OCI-LY7 (cell line): ENCODE measurements around the gene FSTL1.

ENCODE experiments used
- EZH2phosphoT487 ChIP-seq: fragments of 200-600 bp; sonication (generic); IDR thresholded peaks from 2 replicates; pipeline ENCODE4 v1.6.1; 2018; ENCODE audit warnings: low read depth, borderline replicate concordance, mild to moderate bottlenecking, mixed run types, antibody characterized with exemption, low read length, moderate library complexity, mixed read lengths
- TF ChIP-seq, protein P1 (sequence below): fragments of 200-600 bp; sonication (generic); conservative IDR thresholded peaks from 2 replicates; pipeline ENCODE4 v1.5.1; 2014; ENCODE audit warnings: mild to moderate bottlenecking, antibody characterized with exemption, low read length, moderate library complexity, mixed read lengths

GRCh38 chr3:120382941-120383447, 67.8 kb downstream of the FSTL1 start:
- TF ChIP-seq, protein P1, sequence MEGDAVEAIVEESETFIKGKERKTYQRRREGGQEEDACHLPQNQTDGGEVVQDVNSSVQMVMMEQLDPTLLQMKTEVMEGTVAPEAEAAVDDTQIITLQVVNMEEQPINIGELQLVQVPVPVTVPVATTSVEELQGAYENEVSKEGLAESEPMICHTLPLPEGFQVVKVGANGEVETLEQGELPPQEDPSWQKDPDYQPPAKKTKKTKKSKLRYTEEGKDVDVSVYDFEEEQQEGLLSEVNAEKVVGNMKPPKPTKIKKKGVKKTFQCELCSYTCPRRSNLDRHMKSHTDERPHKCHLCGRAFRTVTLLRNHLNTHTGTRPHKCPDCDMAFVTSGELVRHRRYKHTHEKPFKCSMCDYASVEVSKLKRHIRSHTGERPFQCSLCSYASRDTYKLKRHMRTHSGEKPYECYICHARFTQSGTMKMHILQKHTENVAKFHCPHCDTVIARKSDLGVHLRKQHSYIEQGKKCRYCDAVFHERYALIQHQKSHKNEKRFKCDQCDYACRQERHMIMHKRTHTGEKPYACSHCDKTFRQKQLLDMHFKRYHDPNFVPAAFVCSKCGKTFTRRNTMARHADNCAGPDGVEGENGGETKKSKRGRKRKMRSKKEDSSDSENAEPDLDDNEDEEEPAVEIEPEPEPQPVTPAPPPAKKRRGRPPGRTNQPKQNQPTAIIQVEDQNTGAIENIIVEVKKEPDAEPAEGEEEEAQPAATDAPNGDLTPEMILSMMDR: no peak
- TF ChIP-seq EZH2phosphoT487: no peak
